Gastroesophageal sphincter (tissue), 3 donors: ENCODE data around the gene SLA2.

Experiments
- CTCF ChIP-seq, 4 experiments: fragments of 200-600 bp in 2 of 4; fragments of 450-650 bp in 2 of 4; sonication (generic) in 1 of 4; IDR thresholded peaks; one replicate each; pipeline ENCODE4 v1.5.1; 2017 to 2019; ENCODE audit warnings: antibody characterized with exemption in 4 of 4, mild to moderate bottlenecking in 2 of 4, moderate library complexity in 2 of 4
- EP300 ChIP-seq: sonication (generic); formaldehyde crosslinking; IDR thresholded peaks from one replicate; pipeline ENCODE4 v1.6.1; 2017; ENCODE audit warnings: antibody characterized with exemption, mild to moderate bottlenecking
- POLR2A ChIP-seq, 2 donors: fragments of 450-650 bp; IDR thresholded peaks; one replicate each; pipeline ENCODE4 v1.6.1; 2017; ENCODE audit warnings: antibody characterized with exemption in 2 of 2, mild to moderate bottlenecking in 2 of 2, moderate library complexity in 1 of 2
- POLR2AphosphoS5 ChIP-seq: sonication (generic); formaldehyde crosslinking; IDR thresholded peaks from one replicate; pipeline ENCODE4 v1.6.1; 2017; ENCODE audit warnings: antibody characterized with exemption

DNA sequence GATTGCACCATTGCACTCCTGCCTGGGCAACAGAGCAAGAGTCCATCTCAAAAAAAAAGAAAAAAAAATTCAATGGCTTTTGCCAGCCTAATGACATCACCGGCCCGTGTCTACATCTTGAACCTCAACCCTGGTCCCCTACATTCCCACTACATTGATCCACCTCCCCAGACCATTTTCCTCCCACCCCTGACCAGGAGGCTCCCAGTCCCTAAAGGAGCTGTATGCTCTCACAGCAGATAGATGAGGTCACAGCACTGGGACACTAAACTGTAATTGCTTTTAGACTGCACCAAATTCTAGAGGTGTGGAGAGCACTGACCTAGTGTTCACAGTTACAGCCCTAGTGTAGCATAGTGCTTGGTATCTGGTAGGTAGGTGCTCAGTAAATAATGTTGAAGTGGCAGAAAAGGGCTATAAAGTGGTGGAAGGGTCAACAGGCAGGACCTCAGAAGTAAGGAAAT, 61.9 kb downstream of the SLA2 start:
- no peak for TF ChIP-seq CTCF (IDR thresholded peaks at IDR 0.05)
- TF ChIP-seq POLR2A (IDR thresholded peaks at IDR 0.05): no peak
- TF ChIP-seq POLR2AphosphoS5: no peak
- TF ChIP-seq EP300: no peak
